Tibial nerve (tissue), 4 donors: ENCODE measurements around the gene HMGCL. TPM values are rescaled to one million over a fixed set of nuclear protein-coding genes. Genes with fewer than 3 reads are reported as not detected.
A peak's percentile ranks its signal among the peaks of the same experiment; 100 is the strongest.

Experiments used
- DNase-seq, 2 donors: peaks; one replicate each; pipeline ENCODE4 v3.0.0-alpha.2; 2019; ENCODE audit warnings: low spot score in 2 of 2
- H3K27ac ChIP-seq, 4 donors: fragments of 200-600 bp; sonication (generic) in 3 of 4; one replicate each; pipeline ENCODE4 v1.5.1; 2017 to 2019; ENCODE audit warnings: mild to moderate bottlenecking in 1 of 4
- H3K27me3 ChIP-seq, 2 donors: fragments of 200-600 bp; sonication (generic) in 1 of 2; one replicate each; pipeline versions ENCODE4 v1.5.1 to v1.6.0; 2017 to 2019
- H3K36me3 ChIP-seq, 3 donors: fragments of 200-600 bp; sonication (generic); one replicate each; pipeline ENCODE4 v1.5.1; 2018 to 2019
- H3K4me1 ChIP-seq, 4 donors: fragments of 200-600 bp; sonication (generic) in 3 of 4; one replicate each; pipeline ENCODE4 v1.5.1; 2017 to 2019
- H3K4me3 ChIP-seq, 4 donors: fragments of 200-600 bp; sonication (generic) in 3 of 4; one replicate each; pipeline ENCODE4 v1.5.1; 2017 to 2019; ENCODE audit warnings: mild to moderate bottlenecking in 1 of 4, moderate library complexity in 1 of 4
- H3K9me3 ChIP-seq, 4 donors: fragments of 200-600 bp; sonication (generic) in 3 of 4; one replicate each; pipeline ENCODE4 v1.5.1; 2017 to 2019
- CTCF ChIP-seq, 5 experiments: fragments of 200-600 bp in 3 of 5; fragments of 450-650 bp in 2 of 5; sonication (generic) in 3 of 5; IDR thresholded peaks; one replicate each; pipeline ENCODE4 v1.5.1; 2016 to 2019; ENCODE audit warnings: antibody characterized with exemption in 5 of 5, mild to moderate bottlenecking in 3 of 5, moderate library complexity in 2 of 5
- EP300 ChIP-seq, 2 donors: sonication (generic); formaldehyde crosslinking; IDR thresholded peaks; one replicate each; pipeline ENCODE4 v1.6.1; 2017; ENCODE audit warnings: antibody characterized with exemption in 2 of 2, mild to moderate bottlenecking in 1 of 2
- POLR2A ChIP-seq, 2 donors: fragments of 450-650 bp; IDR thresholded peaks; one replicate each; pipeline ENCODE4 v1.6.1; 2017; ENCODE audit warnings: antibody characterized with exemption in 2 of 2, mild to moderate bottlenecking in 2 of 2, moderate library complexity in 2 of 2
- WGBS, 2 donors: methylation state at CpG; one replicate each; pipeline ENCODE4 v1.1.5; 2018; 5-methylcytosine and 5-hydroxymethylcytosine counted together
- total RNA-seq, 4 donors: library from RNA; depleted of rRNA; stranded (reverse); fragments of >200 nt; gene quantifications; one replicate each; pipeline ENCODE4 v1.1.0, GENCODE V29; 2016

Gene HMGCL
- total RNA-seq, 4 donors from 2014 or later, result 38.7 to 53.3 (median 44.3) TPM

- Histone ChIP-seq H3K27ac (no peak overlapping the region), H3K4me3 (no peak overlapping the region), H3K27me3 (no peaks in the 10 kb centered on the region), H3K9me3 (no peaks in the 10 kb centered on the region), H3K36me3 (peaks cover 0 to 30% (median 0%) of the 10 kb centered on the region in 3 donors), H3K4me1 (peaks cover 0 to 17% (median 2%) of the 10 kb centered on the region in 4 donors)
- 10 to 16% methylated on average over 14 of the region's 14 CpGs for WGBS, 2 donors
- DNase-seq, result peak; percentile 82 to 95
- TF ChIP-seq CTCF (IDR thresholded peaks at IDR 0.05) (peak; percentile 78 to 95 (median 92)), POLR2A (IDR thresholded peaks at IDR 0.05) (no peak), EP300 (IDR thresholded peaks at IDR 0.05) (peak in 1 of 2 donors; percentile 19)
Measured at GRCh38 chr1:23772049-23772853, 53.0 kb downstream of the HMGCL start.

- Histone ChIP-seq H3K36me3 (peaks cover 0 to 57% (median 0%) of the 10 kb centered on the region in 3 donors), H3K4me3 (no peak overlapping the region), H3K9me3 (no peaks in the 10 kb centered on the region), H3K27ac (no peak overlapping the region), H3K27me3 (no peaks in the 10 kb centered on the region), H3K4me1 (peaks cover 0 to 5% (median 0%) of the 10 kb centered on the region in 4 donors)
- no peak for DNase-seq
- TF ChIP-seq EP300 (IDR thresholded peaks at IDR 0.05), result no peak
- no peak for TF ChIP-seq CTCF (IDR thresholded peaks at IDR 0.05)
- TF ChIP-seq POLR2A (IDR thresholded peaks at IDR 0.05), result no peak
- 86 to 90% methylated on average over 5 of the region's 5 CpGs for WGBS, 2 donors
Measured at GRCh38 chr1:23768733-23769132, 56.5 kb downstream of the HMGCL start.

- no peaks in the 10 kb centered on the region for H3K9me3 ChIP-seq
- WGBS, 2 donors, result 74 to 78% methylated on average over 7 of the region's 7 CpGs
- TF ChIP-seq POLR2A (IDR thresholded peaks at IDR 0.05) (no peak), CTCF (IDR thresholded peaks at IDR 0.05) (no peak), EP300 (IDR thresholded peaks at IDR 0.05) (no peak)
- no peaks in the 10 kb centered on the region for H3K27me3 ChIP-seq
- H3K4me3 ChIP-seq, result no peak overlapping the region
- H3K4me1 ChIP-seq, result peaks cover 0 to 25% (median 0%) of the 10 kb centered on the region in 4 donors
- no peak for DNase-seq
- H3K27ac ChIP-seq, result no peak overlapping the region
- peaks cover 0 to 87% (median 5%) of the 10 kb centered on the region in 3 donors for H3K36me3 ChIP-seq
Measured at GRCh38 chr1:23763041-23763577, 62.1 kb downstream of the HMGCL start.

- no peak overlapping the region for H3K4me3 ChIP-seq
- H3K27me3 ChIP-seq, result no peaks in the 10 kb centered on the region
- peaks cover 0 to 25% (median 0%) of the 10 kb centered on the region in 4 donors for H3K4me1 ChIP-seq
- TF ChIP-seq POLR2A (IDR thresholded peaks at IDR 0.05) (no peak), CTCF (IDR thresholded peaks at IDR 0.05) (no peak), EP300 (IDR thresholded peaks at IDR 0.05) (no peak)
- no peaks in the 10 kb centered on the region for H3K9me3 ChIP-seq
- H3K36me3 ChIP-seq, result peaks cover 22 to 95% (median 41%) of the 10 kb centered on the region in 3 donors
- DNase-seq, result no peak
- H3K27ac ChIP-seq, result no peak overlapping the region
- WGBS, 2 donors, result 22 to 35% methylated on average over 4 of the region's 4 CpGs
Measured at GRCh38 chr1:23759277-23759676, 66.0 kb downstream of the HMGCL start.

- DNase-seq, result no peak
Measured at GRCh38 chr1:23757812-23758211, 67.4 kb downstream of the HMGCL start.

More at GRCh38 chr1:23757812-23758211, 67.4 kb downstream of the HMGCL start:
- Histone ChIP-seq H3K36me3 (peaks cover 32 to 97% (median 53%) of the 10 kb centered on the region in 3 donors), H3K27me3 (no peaks in the 10 kb centered on the region), H3K27ac (no peak overlapping the region), H3K4me3 (no peak overlapping the region), H3K9me3 (no peaks in the 10 kb centered on the region), H3K4me1 (peaks cover 0 to 25% (median 0%) of the 10 kb centered on the region in 4 donors)
- no peak for TF ChIP-seq EP300 (IDR thresholded peaks at IDR 0.05)
- TF ChIP-seq CTCF (IDR thresholded peaks at IDR 0.05), result no peak
- TF ChIP-seq POLR2A (IDR thresholded peaks at IDR 0.05), result no peak
- 85 to 92% methylated on average over 1 of the region's 1 CpG for WGBS, 2 donors
